H9 (cell line): ENCODE measurements around the gene SPAG17. TPM values are rescaled to one million over a fixed set of nuclear protein-coding genes. Genes with fewer than 3 reads are reported as not detected.

Source experiments
- DNase-seq: peaks from one replicate; pipeline ENCODE4 v3.0.0-alpha.2; 2017
- H2AFZ ChIP-seq: one replicate; pipeline ENCODE4 v1.6.1; 2013; ENCODE audit warnings: mild to moderate bottlenecking, low read length, control low read depth, moderate library complexity
- H2AK5ac ChIP-seq: 2 replicates; pipeline ENCODE4 v1.6.1; 2013; ENCODE audit warnings: low read length, control low read depth, mixed read lengths; ENCODE audit not compliant: insufficient read length
- H2BK120ac ChIP-seq: one replicate; pipeline ENCODE4 v1.6.1; 2013; ENCODE audit warnings: low read depth, mild to moderate bottlenecking, low read length, control low read depth, inconsistent platforms; ENCODE audit not compliant: poor library complexity, severe bottlenecking
- H2BK12ac ChIP-seq: 2 replicates; pipeline ENCODE4 v1.6.1; 2013; ENCODE audit warnings: low read length, control low read depth, mixed read lengths, low read depth; ENCODE audit not compliant: insufficient read length
- H2BK15ac ChIP-seq: 2 replicates; pipeline ENCODE4 v1.6.1; 2013; ENCODE audit warnings: low read depth, low read length, control low read depth
- H2BK20ac ChIP-seq: one replicate; pipeline ENCODE4 v1.6.1; 2013; ENCODE audit warnings: low read depth, mild to moderate bottlenecking, low read length, control low read depth, inconsistent platforms; ENCODE audit not compliant: poor library complexity, severe bottlenecking
- H2BK5ac ChIP-seq: 2 replicates; pipeline ENCODE4 v1.6.1; 2013; ENCODE audit warnings: low read length, control low read depth, mixed read lengths; ENCODE audit not compliant: insufficient read length
- H3K14ac ChIP-seq: 2 replicates; pipeline ENCODE4 v1.6.1; 2013; ENCODE audit warnings: low read length, control low read depth; ENCODE audit not compliant: insufficient read depth
- H3K18ac ChIP-seq: 2 replicates; pipeline ENCODE4 v1.6.1; 2013; ENCODE audit warnings: low read depth, mild to moderate bottlenecking, mixed read lengths, low read length, control low read depth; ENCODE audit not compliant: insufficient read length
- H3K23ac ChIP-seq: 2 replicates; pipeline ENCODE4 v1.6.1; 2013; ENCODE audit warnings: low read length, control low read depth, mixed read lengths, low read depth; ENCODE audit not compliant: insufficient read length
- H3K23me2 ChIP-seq: 2 replicates; pipeline ENCODE4 v1.6.1; 2013; ENCODE audit warnings: low read depth, mild to moderate bottlenecking, mixed read lengths, low read length, control low read depth; ENCODE audit not compliant: insufficient read length, poor library complexity, severe bottlenecking
- H3K27ac ChIP-seq: 2 replicates; pipeline ENCODE4 v1.5.1; 2013; ENCODE audit warnings: low read length, control low read depth, mixed read lengths, low read depth; ENCODE audit not compliant: insufficient read length
- H3K27me3 ChIP-seq: 2 replicates; pipeline ENCODE4 v1.6.1; 2013; ENCODE audit warnings: low read length, control low read depth, inconsistent platforms; ENCODE audit not compliant: insufficient read depth
- H3K4ac ChIP-seq: 2 replicates; pipeline ENCODE4 v1.6.1; 2013; ENCODE audit warnings: low read depth, mild to moderate bottlenecking, control low read depth, inconsistent platforms, low read length, moderate library complexity
- H3K4me1 ChIP-seq: 2 replicates; pipeline ENCODE4 v1.6.1; 2013; ENCODE audit warnings: low read length, control low read depth, inconsistent platforms; ENCODE audit not compliant: insufficient read depth
- H3K4me2 ChIP-seq: 2 replicates; pipeline ENCODE4 v1.6.1; 2013; ENCODE audit warnings: low read length, control low read depth, mixed read lengths; ENCODE audit not compliant: insufficient read length, insufficient read depth
- H3K56ac ChIP-seq: 2 replicates; pipeline ENCODE4 v1.6.1; 2013; ENCODE audit warnings: low read depth, mild to moderate bottlenecking, mixed read lengths, low read length, control low read depth; ENCODE audit not compliant: insufficient read length
- H3K79me1 ChIP-seq: 2 replicates; pipeline ENCODE4 v1.6.1; 2013; ENCODE audit warnings: low read depth, mild to moderate bottlenecking, moderate library complexity, low read length, control low read depth, inconsistent platforms; ENCODE audit not compliant: insufficient read depth, poor library complexity, severe bottlenecking
- H3K79me2 ChIP-seq: 2 replicates; pipeline ENCODE4 v1.6.1; 2013; ENCODE audit warnings: low read length, control low read depth, inconsistent platforms; ENCODE audit not compliant: insufficient read depth
- H3K9ac ChIP-seq: 2 replicates; pipeline ENCODE4 v1.6.1; 2013; ENCODE audit warnings: low read length, control low read depth, mixed read lengths; ENCODE audit not compliant: insufficient read length; ENCODE audit errors: extremely low read depth
- H3K9me3 ChIP-seq: one replicate; pipeline ENCODE4 v1.6.1; 2013; ENCODE audit warnings: low read depth, low read length, inconsistent platforms; ENCODE audit not compliant: control insufficient read depth
- H3T11ph ChIP-seq: one replicate; pipeline ENCODE4 v1.6.1; 2013; ENCODE audit warnings: mild to moderate bottlenecking, low read length, control low read depth, inconsistent platforms
- H4K20me1 ChIP-seq: one replicate; pipeline ENCODE4 v1.6.1; 2013; ENCODE audit not compliant: control insufficient read depth, insufficient read length, insufficient read depth
- H4K5ac ChIP-seq: 2 replicates; pipeline ENCODE4 v1.6.1; 2013; ENCODE audit warnings: low read depth, mild to moderate bottlenecking, mixed read lengths, low read length, control low read depth; ENCODE audit not compliant: insufficient read length
- H4K8ac ChIP-seq: replicated peaks from 2 replicates; pipeline ENCODE4 v1.6.1; 2013; ENCODE audit warnings: low read length, control low read depth, mixed read lengths, low read depth; ENCODE audit not compliant: insufficient read length
- H4K91ac ChIP-seq: 2 replicates; pipeline ENCODE4 v1.6.1; 2013; ENCODE audit warnings: low read depth, mild to moderate bottlenecking, moderate library complexity, mixed read lengths, low read length, control low read depth; ENCODE audit not compliant: insufficient read length
- H3K27ac Mint-ChIP-seq, 3 experiments: 2 replicates in 2 of 3; 3 replicates in 1 of 3; pipeline ENCODE4 v1.8.0; 2020 to 2021; ENCODE audit warnings: mixed read lengths in 3 of 3, mild to moderate bottlenecking in 1 of 3, moderate library complexity in 1 of 3
- H3K27me3 Mint-ChIP-seq: 2 replicates; pipeline ENCODE4 v1.8.0; 2021; ENCODE audit warnings: low read depth, mild to moderate bottlenecking, moderate library complexity, mixed read lengths
- H3K36me3 Mint-ChIP-seq, 3 experiments: 2 replicates in 2 of 3; 3 replicates in 1 of 3; pipeline ENCODE4 v1.8.0; 2020 to 2021; ENCODE audit warnings: low read depth in 3 of 3, mixed read lengths in 3 of 3; ENCODE audit not compliant: insufficient read depth in 1 of 3
- H3K4me1 Mint-ChIP-seq, 2 experiments: 2 replicates each; pipeline ENCODE4 v1.8.0; 2020; ENCODE audit warnings: mixed read lengths in 2 of 2
- H3K4me3 Mint-ChIP-seq, 2 experiments: 2 replicates in 1 of 2; 3 replicates in 1 of 2; pipeline ENCODE4 v1.8.0; 2020 to 2021; ENCODE audit warnings: mild to moderate bottlenecking in 2 of 2, mixed read lengths in 2 of 2, moderate library complexity in 1 of 2
- H3K9me3 Mint-ChIP-seq, 2 experiments: 2 replicates in 1 of 2; 3 replicates in 1 of 2; pipeline ENCODE4 v1.8.0; 2020; ENCODE audit warnings: mild to moderate bottlenecking in 2 of 2, mixed read lengths in 2 of 2, moderate library complexity in 1 of 2
- WGBS: extraction: QIAGEN DNeasy Blood & Tissue Kit; methylation state at CpG from one replicate; pipeline ENCODE4 v1.1.7; 2013; ENCODE audit warnings: missing lambda C conversion rate, low lambda C conversion rate, mixed read lengths; ENCODE audit not compliant: insufficient read length; ENCODE audit errors: extremely low coverage; 5-methylcytosine and 5-hydroxymethylcytosine counted together
- total RNA-seq: library from RNA; stranded (reverse); gene quantifications from 2 replicates; pipeline ENCODE4 v1.2.1, GENCODE V29; 2021
- TF ChIP-seq, protein P1 (sequence below): fragments of 200-600 bp; sonication (generic); conservative IDR thresholded peaks from 3 replicates; pipeline ENCODE4 v1.8.0; 2021; ENCODE audit warnings: antibody characterized with exemption, mild to moderate bottlenecking

Gene SPAG17
- total RNA-seq, 1 experiment from 2014 or later = 0.37 TPM

DNA sequence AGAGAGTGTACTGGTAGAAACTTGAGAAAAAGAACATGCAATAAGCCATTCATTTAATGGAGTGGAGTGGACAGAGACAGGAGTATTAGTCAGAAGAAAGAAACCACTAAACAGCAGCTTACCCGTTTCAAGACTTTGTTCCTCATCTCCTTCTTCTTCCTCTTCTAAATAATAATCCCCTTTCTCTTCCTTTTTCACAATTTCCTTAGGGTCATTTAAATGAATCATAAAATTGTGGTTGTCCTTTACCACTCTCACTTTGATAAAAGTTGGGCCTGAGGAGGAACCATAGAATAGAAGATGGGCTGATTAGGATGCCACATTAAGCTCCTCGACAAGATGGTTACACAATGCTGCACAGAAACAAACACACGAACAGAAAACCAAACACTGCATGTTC lies 145.9 kb downstream of the SPAG17 start:
- H3K18ac ChIP-seq = no peak overlapping the region
- H3K56ac ChIP-seq = no peak overlapping the region
- H2BK12ac ChIP-seq = no peak overlapping the region
- H4K20me1 ChIP-seq = no peaks in the 10 kb centered on the region
- Mint-ChIP-seq H3K36me3 (no peaks in the 10 kb centered on the region), H3K4me3 (no peak overlapping the region), H3K4me1 (peaks cover 4% of the 10 kb centered on the region in 2 experiments; a peak in 2 of 4 replicates), H3K27me3 (no peaks in the 10 kb centered on the region), H3K27ac (no peak overlapping the region), H3K9me3 (no peaks in the 10 kb centered on the region)
- no peak overlapping the region for H3K4ac ChIP-seq
- H3K23me2 ChIP-seq = no peaks in the 10 kb centered on the region
- no peak overlapping the region for H2AK5ac ChIP-seq
- H3K23ac ChIP-seq = no peak overlapping the region
- H4K5ac ChIP-seq = no peak overlapping the region
- H3K79me2 ChIP-seq = no peaks in the 10 kb centered on the region
- no peak overlapping the region for H2AFZ ChIP-seq
- no peak overlapping the region for H2BK120ac ChIP-seq
- H3K14ac ChIP-seq = no peak overlapping the region
- no peak overlapping the region for H2BK5ac ChIP-seq
- no peak overlapping the region for H3K4me2 ChIP-seq
- H3K27ac ChIP-seq = no peak overlapping the region
- DNase-seq = no peak
- no peak overlapping the region for H3K9ac ChIP-seq
- H3K4me1 ChIP-seq = no peaks in the 10 kb centered on the region
- H4K8ac ChIP-seq = no peak overlapping the region
- no peaks in the 10 kb centered on the region for H3K27me3 ChIP-seq
- no peak overlapping the region for H3T11ph ChIP-seq
- TF ChIP-seq, protein P1, sequence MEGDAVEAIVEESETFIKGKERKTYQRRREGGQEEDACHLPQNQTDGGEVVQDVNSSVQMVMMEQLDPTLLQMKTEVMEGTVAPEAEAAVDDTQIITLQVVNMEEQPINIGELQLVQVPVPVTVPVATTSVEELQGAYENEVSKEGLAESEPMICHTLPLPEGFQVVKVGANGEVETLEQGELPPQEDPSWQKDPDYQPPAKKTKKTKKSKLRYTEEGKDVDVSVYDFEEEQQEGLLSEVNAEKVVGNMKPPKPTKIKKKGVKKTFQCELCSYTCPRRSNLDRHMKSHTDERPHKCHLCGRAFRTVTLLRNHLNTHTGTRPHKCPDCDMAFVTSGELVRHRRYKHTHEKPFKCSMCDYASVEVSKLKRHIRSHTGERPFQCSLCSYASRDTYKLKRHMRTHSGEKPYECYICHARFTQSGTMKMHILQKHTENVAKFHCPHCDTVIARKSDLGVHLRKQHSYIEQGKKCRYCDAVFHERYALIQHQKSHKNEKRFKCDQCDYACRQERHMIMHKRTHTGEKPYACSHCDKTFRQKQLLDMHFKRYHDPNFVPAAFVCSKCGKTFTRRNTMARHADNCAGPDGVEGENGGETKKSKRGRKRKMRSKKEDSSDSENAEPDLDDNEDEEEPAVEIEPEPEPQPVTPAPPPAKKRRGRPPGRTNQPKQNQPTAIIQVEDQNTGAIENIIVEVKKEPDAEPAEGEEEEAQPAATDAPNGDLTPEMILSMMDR = no peak
- H3K9me3 ChIP-seq = no peaks in the 10 kb centered on the region
- no peak overlapping the region for H2BK15ac ChIP-seq
- H4K91ac ChIP-seq = no peak overlapping the region
- WGBS = 100% methylated on average over 1 of the region's 3 CpGs
- H3K79me1 ChIP-seq = no peaks in the 10 kb centered on the region
- no peak overlapping the region for H2BK20ac ChIP-seq
